ENCODE measurements around the gene BOD1. TPM values are rescaled to one million over a fixed set of nuclear protein-coding genes. Genes with fewer than 3 reads are reported as not detected.

The BOD1 gene
- total and polyA plus RNA-seq, 9 of the 15 experiments (the other 6 are each of a cell fraction or from before 2014, with no cell fraction given) = 10.1 to 31.6 (median 22.6) TPM

- TF ChIP-seq POLR2AphosphoS2 (IDR thresholded peaks at IDR 0.05; ENCODE audit: low read length) (no peak), SFPQ (IDR thresholded peaks at IDR 0.05; ENCODE audit: low read depth, low read length) (no peak), ZNF143 (CRISPR knock-in tag; IDR thresholded peaks at IDR 0.05) (no peak), CREB3L1 (IDR thresholded peaks at IDR 0.05; ENCODE audit: borderline replicate concordance, low read depth) (no peak), HNRNPK (IDR thresholded peaks at IDR 0.05; ENCODE audit: low read depth, low read length, poor library complexity, severe bottlenecking) (no peak), FOXP1 (CRISPR knock-in tag; IDR thresholded peaks at IDR 0.05) (no peak), ZNF324 (CRISPR knock-in tag; IDR thresholded peaks at IDR 0.05) (no peak), ZBTB33 (CRISPR knock-in tag; IDR thresholded peaks at IDR 0.05) (no peak), CREB3 (tag; conservative IDR thresholded peaks at IDR 0.05; ENCODE audit: low read depth) (no peak), RBM25 (IDR thresholded peaks at IDR 0.05; ENCODE audit: low read depth, low read length, severe bottlenecking) (no peak), EHMT2 (IDR thresholded peaks at IDR 0.05) (no peak)
- TF ChIP-seq, protein P1, sequence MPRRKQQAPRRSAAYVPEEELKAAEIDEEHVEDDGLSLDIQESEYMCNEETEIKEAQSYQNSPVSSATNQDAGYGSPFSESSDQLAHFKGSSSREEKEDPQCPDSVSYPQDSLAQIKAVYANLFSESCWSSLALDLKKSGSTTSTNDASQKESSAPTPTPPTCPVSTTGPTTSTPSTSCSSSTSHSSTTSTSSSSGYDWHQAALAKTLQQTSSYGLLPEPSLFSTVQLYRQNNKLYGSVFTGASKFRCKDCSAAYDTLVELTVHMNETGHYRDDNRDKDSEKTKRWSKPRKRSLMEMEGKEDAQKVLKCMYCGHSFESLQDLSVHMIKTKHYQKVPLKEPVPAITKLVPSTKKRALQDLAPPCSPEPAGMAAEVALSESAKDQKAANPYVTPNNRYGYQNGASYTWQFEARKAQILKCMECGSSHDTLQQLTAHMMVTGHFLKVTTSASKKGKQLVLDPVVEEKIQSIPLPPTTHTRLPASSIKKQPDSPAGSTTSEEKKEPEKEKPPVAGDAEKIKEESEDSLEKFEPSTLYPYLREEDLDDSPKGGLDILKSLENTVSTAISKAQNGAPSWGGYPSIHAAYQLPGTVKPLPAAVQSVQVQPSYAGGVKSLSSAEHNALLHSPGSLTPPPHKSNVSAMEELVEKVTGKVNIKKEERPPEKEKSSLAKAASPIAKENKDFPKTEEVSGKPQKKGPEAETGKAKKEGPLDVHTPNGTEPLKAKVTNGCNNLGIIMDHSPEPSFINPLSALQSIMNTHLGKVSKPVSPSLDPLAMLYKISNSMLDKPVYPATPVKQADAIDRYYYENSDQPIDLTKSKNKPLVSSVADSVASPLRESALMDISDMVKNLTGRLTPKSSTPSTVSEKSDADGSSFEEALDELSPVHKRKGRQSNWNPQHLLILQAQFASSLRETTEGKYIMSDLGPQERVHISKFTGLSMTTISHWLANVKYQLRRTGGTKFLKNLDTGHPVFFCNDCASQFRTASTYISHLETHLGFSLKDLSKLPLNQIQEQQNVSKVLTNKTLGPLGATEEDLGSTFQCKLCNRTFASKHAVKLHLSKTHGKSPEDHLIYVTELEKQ (CRISPR knock-in tag; IDR thresholded peaks at IDR 0.05) = no peak
- TF ChIP-seq, protein P2, sequence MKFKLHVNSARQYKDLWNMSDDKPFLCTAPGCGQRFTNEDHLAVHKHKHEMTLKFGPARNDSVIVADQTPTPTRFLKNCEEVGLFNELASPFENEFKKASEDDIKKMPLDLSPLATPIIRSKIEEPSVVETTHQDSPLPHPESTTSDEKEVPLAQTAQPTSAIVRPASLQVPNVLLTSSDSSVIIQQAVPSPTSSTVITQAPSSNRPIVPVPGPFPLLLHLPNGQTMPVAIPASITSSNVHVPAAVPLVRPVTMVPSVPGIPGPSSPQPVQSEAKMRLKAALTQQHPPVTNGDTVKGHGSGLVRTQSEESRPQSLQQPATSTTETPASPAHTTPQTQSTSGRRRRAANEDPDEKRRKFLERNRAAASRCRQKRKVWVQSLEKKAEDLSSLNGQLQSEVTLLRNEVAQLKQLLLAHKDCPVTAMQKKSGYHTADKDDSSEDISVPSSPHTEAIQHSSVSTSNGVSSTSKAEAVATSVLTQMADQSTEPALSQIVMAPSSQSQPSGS (CRISPR knock-in tag; IDR thresholded peaks at IDR 0.05) = no peak
These were observed 420 bp downstream of the BOD1 start (continued) for GRCh38 chr5:173615884-173616576.

Measured in K562 (cell line).